Esophagus (tissue), 2 donors: ENCODE results near the gene POC1B. TPM values are rescaled to one million over a fixed set of nuclear protein-coding genes. Genes with fewer than 3 reads are reported as not detected.

Experiments used
- H3K27ac ChIP-seq, 2 donors: one replicate each; pipeline ENCODE4 v1.5.1; 2013; ENCODE audit warnings: low read depth in 2 of 2, mild to moderate bottlenecking in 2 of 2, inconsistent platforms in 1 of 2, low read length in 1 of 2, moderate library complexity in 1 of 2
- H3K27me3 ChIP-seq, 2 donors: one replicate each; pipeline ENCODE4 v1.6.1; 2013; ENCODE audit warnings: low read length in 2 of 2, control low read depth in 1 of 2, mild to moderate bottlenecking in 1 of 2; ENCODE audit not compliant: insufficient read depth in 2 of 2, control insufficient read depth in 1 of 2
- H3K36me3 ChIP-seq, 2 donors: one replicate each; pipeline ENCODE4 v1.6.1; 2013; ENCODE audit warnings: low read length in 1 of 2; ENCODE audit not compliant: control insufficient read depth in 2 of 2, insufficient read depth in 2 of 2
- H3K4me1 ChIP-seq, 2 donors: one replicate each; pipeline ENCODE4 v1.6.1; 2013; ENCODE audit warnings: low read length in 1 of 2; ENCODE audit not compliant: control insufficient read depth in 2 of 2, insufficient read depth in 2 of 2
- H3K4me3 ChIP-seq, 2 donors: one replicate each; pipeline ENCODE4 v1.5.1; 2013; ENCODE audit warnings: low read length in 2 of 2, mild to moderate bottlenecking in 2 of 2, low read depth in 1 of 2, moderate library complexity in 1 of 2
- H3K9me3 ChIP-seq, 2 donors: one replicate each; pipeline ENCODE4 v1.6.1; 2013; ENCODE audit warnings: mild to moderate bottlenecking in 2 of 2, low read depth in 1 of 2, low read length in 1 of 2, moderate library complexity in 1 of 2; ENCODE audit not compliant: control insufficient read depth in 2 of 2, insufficient read depth in 1 of 2
- WGBS, 2 donors: extraction: QIAGEN DNeasy Blood & Tissue Kit; methylation state at CpG; one replicate each; pipeline ENCODE4 v1.1.7; 2013; 5-methylcytosine and 5-hydroxymethylcytosine counted together
- polyA plus RNA-seq, 2 donors: library from polyadenylated mRNA; stranded (reverse); fragments of 200-250 nt; gene quantifications; one replicate each; pipeline ENCODE4 v1.2.3, GENCODE V29; 2013
- donor health status: healthy with polysubstance abuse.
- donor health status: Bipolar disorder and iron deficiency.

The POC1B gene
- polyA plus RNA-seq, 2 donors: 4.0 to 5.5 TPM

DNA sequence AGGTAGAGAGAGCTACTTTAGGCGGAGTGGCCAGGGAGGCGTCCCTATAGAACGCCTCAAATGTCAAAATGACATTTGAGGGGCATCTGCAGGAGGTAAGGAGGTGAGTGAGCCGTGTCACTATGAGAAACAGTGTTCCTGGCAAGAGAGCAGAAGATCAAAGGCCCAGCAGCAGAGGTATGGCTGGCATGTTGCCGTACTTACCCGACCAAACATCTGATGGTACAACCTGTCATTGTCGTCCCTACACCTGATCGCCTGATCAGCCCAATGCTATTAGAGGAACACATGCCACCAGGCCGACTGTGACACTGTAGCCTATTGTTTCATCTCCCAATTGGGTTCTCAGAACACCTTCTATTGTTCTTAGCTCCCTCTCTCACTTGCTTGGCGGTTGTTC is 33.9 kb upstream of the POC1B start:
- Histone ChIP-seq H3K9me3 (no peaks in the 10 kb centered on the region), H3K4me1 (no peaks in the 10 kb centered on the region), H3K36me3 (no peaks in the 10 kb centered on the region), H3K27me3 (no peaks in the 10 kb centered on the region), H3K4me3 (no peak overlapping the region), H3K27ac (no peak overlapping the region)
- WGBS, 2 donors: 89 to 90% methylated on average over 10 of the region's 10 CpGs

DNA sequence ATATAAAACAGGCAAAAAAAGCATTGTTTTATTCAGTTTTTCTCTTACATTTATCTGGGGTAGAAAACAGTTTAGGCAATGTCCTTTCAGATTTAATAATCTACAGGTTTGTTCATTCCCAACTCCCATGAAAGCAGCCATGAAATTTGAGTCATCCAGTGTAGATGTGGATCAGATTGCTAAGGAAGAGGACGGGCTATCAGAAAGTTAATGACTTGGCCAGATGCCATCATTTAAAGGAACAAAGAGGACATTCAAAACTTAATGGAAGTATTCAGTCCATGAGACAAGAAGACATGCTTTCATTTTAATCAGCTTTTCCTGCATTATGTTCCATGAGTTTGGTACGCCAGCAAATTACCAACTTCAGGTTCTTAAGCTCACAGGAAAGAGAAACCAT is 31.1 kb upstream of the POC1B start:
- Histone ChIP-seq H3K4me3 (no peak overlapping the region), H3K9me3 (no peaks in the 10 kb centered on the region), H3K36me3 (no peaks in the 10 kb centered on the region), H3K4me1 (no peaks in the 10 kb centered on the region), H3K27ac (no peak overlapping the region), H3K27me3 (no peaks in the 10 kb centered on the region)
- WGBS, 2 donors: 60 to 71% methylated on average over 2 of the region's 2 CpGs

DNA sequence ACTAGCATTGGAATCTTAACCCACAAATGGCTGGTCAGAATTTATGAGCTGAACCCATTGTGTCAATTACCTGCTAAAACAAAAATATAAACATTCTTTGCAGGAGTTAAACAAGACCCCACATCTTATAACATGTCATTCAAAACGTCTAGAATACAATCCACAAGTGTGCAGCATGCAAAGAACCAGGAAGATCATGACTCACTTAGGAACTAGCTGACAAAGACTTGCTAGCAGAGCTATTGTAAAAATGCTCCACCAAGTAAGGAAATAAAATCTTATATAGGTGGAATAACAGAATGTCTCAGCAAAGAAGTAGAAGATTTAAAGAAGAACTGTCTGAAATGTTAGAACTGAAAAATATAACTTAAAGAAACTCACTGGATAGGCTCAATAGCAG is 26.5 kb upstream of the POC1B start:
- H3K36me3 ChIP-seq: no peaks in the 10 kb centered on the region
- H3K27ac ChIP-seq: no peak overlapping the region
- H3K4me1 ChIP-seq: no peaks in the 10 kb centered on the region
- H3K9me3 ChIP-seq: no peaks in the 10 kb centered on the region
- H3K27me3 ChIP-seq: no peaks in the 10 kb centered on the region
- no peak overlapping the region for H3K4me3 ChIP-seq
- 27 to 28% methylated on average over 1 of the region's 1 CpG for WGBS, 2 donors

DNA sequence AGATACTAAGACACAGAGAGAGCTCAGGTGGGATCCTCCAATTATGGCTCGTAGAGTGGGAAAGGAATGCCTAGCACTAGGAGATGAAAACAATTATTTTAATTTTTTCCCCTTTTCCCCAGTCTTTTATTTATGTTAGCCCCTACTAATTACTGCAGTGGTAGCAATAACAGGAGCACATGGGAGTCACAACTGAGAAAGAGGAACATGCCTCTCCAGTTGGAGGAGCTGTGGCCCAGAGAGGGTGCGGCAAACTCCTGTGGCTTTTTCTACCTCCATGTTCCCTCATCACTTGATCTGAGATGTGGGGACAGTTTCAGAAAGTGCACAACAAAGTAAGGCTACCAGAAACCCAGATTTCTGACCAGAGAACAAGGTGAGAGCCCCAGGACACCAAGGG is 25.9 kb upstream of the POC1B start:
- Histone ChIP-seq H3K9me3 (no peaks in the 10 kb centered on the region), H3K4me1 (no peaks in the 10 kb centered on the region), H3K4me3 (no peak overlapping the region), H3K36me3 (no peaks in the 10 kb centered on the region), H3K27me3 (no peaks in the 10 kb centered on the region), H3K27ac (no peak overlapping the region)
- WGBS, 2 donors: 91 to 97% methylated on average over 2 of the region's 2 CpGs

DNA sequence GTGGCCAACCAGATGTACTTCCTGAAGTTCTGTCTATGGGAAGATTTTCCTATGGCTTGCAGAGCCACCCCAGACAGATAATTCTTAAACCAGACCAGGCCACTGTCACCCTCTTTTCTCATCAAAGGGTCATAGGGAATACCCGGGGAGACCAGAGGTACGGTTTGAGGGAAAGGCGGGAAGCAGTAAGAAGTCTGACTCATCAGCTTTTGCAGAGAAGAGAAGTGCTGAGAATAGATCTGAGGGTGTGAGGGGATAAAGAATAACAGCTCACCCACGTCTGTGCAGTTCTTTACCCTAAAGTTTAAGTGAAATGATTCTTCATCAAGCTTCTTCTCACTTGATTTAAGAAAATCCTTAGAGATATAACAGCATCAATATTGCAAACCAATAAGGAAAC is 21.3 kb upstream of the POC1B start:
- WGBS, 2 donors: 61 to 71% methylated on average over 4 of the region's 4 CpGs
- Histone ChIP-seq H3K27me3 (no peaks in the 10 kb centered on the region), H3K27ac (no peak overlapping the region), H3K4me3 (no peak overlapping the region), H3K36me3 (no peaks in the 10 kb centered on the region), H3K4me1 (no peaks in the 10 kb centered on the region), H3K9me3 (no peaks in the 10 kb centered on the region)

- H3K4me3 ChIP-seq: no peak overlapping the region
- H3K4me1 ChIP-seq: no peaks in the 10 kb centered on the region
- no peaks in the 10 kb centered on the region for H3K36me3 ChIP-seq
- 85 to 88% methylated on average over 4 of the region's 4 CpGs for WGBS, 2 donors
- H3K27ac ChIP-seq: no peak overlapping the region
- no peaks in the 10 kb centered on the region for H3K9me3 ChIP-seq
- H3K27me3 ChIP-seq: no peaks in the 10 kb centered on the region
Observed at GRCh38 chr12:89546151-89546550, 20.3 kb upstream of the POC1B start.

GRCh38 chr12:89544681-89545184 is 18.9 kb upstream of the POC1B start:
- H3K4me1 ChIP-seq: no peaks in the 10 kb centered on the region
- H3K4me3 ChIP-seq: no peak overlapping the region
- no peaks in the 10 kb centered on the region for H3K36me3 ChIP-seq
- 41 to 47% methylated on average over 6 of the region's 6 CpGs for WGBS, 2 donors
- no peak overlapping the region for H3K27ac ChIP-seq
- H3K9me3 ChIP-seq: no peaks in the 10 kb centered on the region
- H3K27me3 ChIP-seq: no peaks in the 10 kb centered on the region

- H3K4me1 ChIP-seq: no peaks in the 10 kb centered on the region
- no peaks in the 10 kb centered on the region for H3K36me3 ChIP-seq
- no peak overlapping the region for H3K4me3 ChIP-seq
- WGBS, 2 donors: 76 to 88% methylated on average over 1 of the region's 1 CpG
- H3K27ac ChIP-seq: no peak overlapping the region
- no peaks in the 10 kb centered on the region for H3K27me3 ChIP-seq
- H3K9me3 ChIP-seq: no peaks in the 10 kb centered on the region
Observed at GRCh38 chr12:89544022-89544421, 18.2 kb upstream of the POC1B start.

GRCh38 chr12:89542912-89543592 is 17.2 kb upstream of the POC1B start:
- Histone ChIP-seq H3K27me3 (no peaks in the 10 kb centered on the region), H3K27ac (no peak overlapping the region), H3K36me3 (no peaks in the 10 kb centered on the region), H3K4me1 (no peaks in the 10 kb centered on the region), H3K4me3 (no peak overlapping the region), H3K9me3 (no peaks in the 10 kb centered on the region)
- WGBS, 2 donors: 10 to 15% methylated on average over 6 of the region's 6 CpGs

DNA sequence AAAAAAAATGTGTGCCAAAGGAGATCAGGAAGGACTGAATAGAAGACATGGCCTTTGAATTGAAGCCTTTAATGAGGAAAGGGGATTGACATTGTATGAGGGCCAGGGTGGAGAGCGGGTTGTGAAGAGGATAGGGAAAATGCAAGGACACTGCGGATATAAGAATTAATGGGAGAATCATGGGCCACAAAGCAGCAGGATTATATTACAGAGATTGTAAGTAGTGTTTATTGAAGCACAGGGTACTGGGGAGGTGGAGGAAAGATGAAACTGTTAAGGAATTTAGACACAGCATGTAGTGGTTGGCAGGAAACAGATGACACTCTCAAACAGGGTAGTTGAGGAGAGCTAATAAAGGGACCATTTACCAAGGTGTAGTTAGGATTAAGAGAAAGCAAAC is 16.4 kb upstream of the POC1B start:
- 94 to 100% methylated on average over 2 of the region's 2 CpGs for WGBS, 2 donors
- Histone ChIP-seq H3K9me3 (no peaks in the 10 kb centered on the region), H3K4me1 (no peaks in the 10 kb centered on the region), H3K4me3 (no peak overlapping the region), H3K27me3 (no peaks in the 10 kb centered on the region), H3K27ac (no peak overlapping the region), H3K36me3 (no peaks in the 10 kb centered on the region)
